A549 (cell line): ENCODE results near the gene ST6GALNAC4.

ENCODE experiments used
- BHLHE40 ChIP-seq: IDR thresholded peaks from 2 replicates; pipeline ENCODE4 v1.6.1; 2012; ENCODE audit warnings: low read depth, low read length, inconsistent platforms
- CHD2 ChIP-seq: fragments of 150-350 bp; IDR thresholded peaks from 2 replicates; pipeline ENCODE4 v1.6.1; 2014; ENCODE audit warnings: low read length; ENCODE audit not compliant: partially characterized antibody
- CTCF ChIP-seq: fragments of >200 bp; sonication (Bioruptor Twin); formaldehyde crosslinking; IDR thresholded peaks from 3 replicates; pipeline ENCODE4 v1.5.1; 2016
- HOXB5 ChIP-seq: fragments of 250-450 bp; sonication (Bioruptor Pico); IDR thresholded peaks from 2 replicates; pipeline ENCODE4 v1.5.0; 2020; ENCODE audit warnings: mild to moderate bottlenecking, moderate library complexity
- PHF8 ChIP-seq: fragments of 200-600 bp; sonication (generic); IDR thresholded peaks from 2 replicates; pipeline ENCODE4 v1.6.1; 2016; ENCODE audit warnings: low read depth, mild to moderate bottlenecking, antibody characterized with exemption, moderate library complexity, borderline replicate concordance
- POLR2A ChIP-seq: IDR thresholded peaks from 2 replicates; pipeline ENCODE4 v1.6.1; 2012; ENCODE audit warnings: mild to moderate bottlenecking, low read length

GRCh38 chr9:127935765-127936221, 19.0 kb upstream of the ST6GALNAC4 start:
- no peak for TF ChIP-seq BHLHE40
- no peak for TF ChIP-seq CTCF
- TF ChIP-seq CHD2: no peak
- no peak for TF ChIP-seq PHF8
- TF ChIP-seq HOXB5: no peak
- no peak for TF ChIP-seq POLR2A
